Rectal smooth muscle tissue (tissue), 1 donor: ENCODE measurements around the gene MYOD1.

Source experiments
- H3K27ac ChIP-seq: one replicate; pipeline ENCODE4 v1.7.0; 2013; ENCODE audit warnings: low read depth, low read length, inconsistent platforms
- H3K27me3 ChIP-seq: one replicate; pipeline ENCODE4 v1.7.0; 2013; ENCODE audit warnings: low read length; ENCODE audit not compliant: control insufficient read depth, insufficient read depth
- H3K36me3 ChIP-seq: one replicate; pipeline ENCODE4 v1.7.0; 2013; ENCODE audit warnings: low read length; ENCODE audit not compliant: control insufficient read depth, insufficient read depth
- H3K4me1 ChIP-seq: one replicate; pipeline ENCODE4 v1.7.0; 2013; ENCODE audit warnings: low read length; ENCODE audit not compliant: control insufficient read depth, insufficient read depth
- H3K4me3 ChIP-seq: one replicate; pipeline ENCODE4 v1.7.0; 2013; ENCODE audit warnings: low read length
- H3K9ac ChIP-seq: one replicate; pipeline ENCODE4 v1.7.0; 2013; ENCODE audit warnings: low read length

MYOD1 gene

GRCh38 chr11:17719028-17719937, at the start of gene MYOD1:
Gene MYOD1, plus strand, starts transcription at chr11:17719571. Its CDS starts 212 bp downstream, at chr11:17719783.
- peaks cover 27% of the 10 kb centered on the region for H3K27me3 ChIP-seq
- H3K4me3 ChIP-seq = no peak within 1 kb of the TSS
- no peaks in the 10 kb centered on the region for H3K36me3 ChIP-seq
- no peak within 1 kb of the TSS for H3K9ac ChIP-seq
- no peak within 1 kb of the TSS for H3K27ac ChIP-seq
- peaks cover 10% of the 10 kb centered on the region for H3K4me1 ChIP-seq

DNA sequence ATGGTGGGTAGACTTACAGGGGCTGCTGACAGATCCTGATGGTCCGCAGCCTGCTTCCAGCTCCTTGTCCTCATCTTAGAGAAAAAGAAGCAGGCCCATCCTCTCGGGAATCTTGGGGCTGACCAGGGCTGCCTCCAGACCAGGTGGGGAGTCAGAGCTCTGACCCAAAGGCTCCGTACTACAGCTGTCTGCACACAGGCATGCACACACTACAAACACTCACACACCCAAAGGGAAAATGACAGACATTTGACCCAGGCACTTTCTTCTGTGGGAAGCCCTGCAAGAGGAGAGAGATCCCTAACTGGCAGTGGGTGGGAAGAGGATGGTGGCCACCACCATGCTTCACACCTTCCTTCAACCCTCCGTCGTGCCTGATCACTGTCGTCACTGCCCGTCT, 46.9 kb upstream of the MYOD1 start:
- H3K36me3 ChIP-seq = no peaks in the 10 kb centered on the region
- H3K27me3 ChIP-seq = no peaks in the 10 kb centered on the region
- no peaks in the 10 kb centered on the region for H3K4me1 ChIP-seq
- H3K9ac ChIP-seq = no peak overlapping the region
- H3K4me3 ChIP-seq = no peak overlapping the region
- no peak overlapping the region for H3K27ac ChIP-seq

DNA sequence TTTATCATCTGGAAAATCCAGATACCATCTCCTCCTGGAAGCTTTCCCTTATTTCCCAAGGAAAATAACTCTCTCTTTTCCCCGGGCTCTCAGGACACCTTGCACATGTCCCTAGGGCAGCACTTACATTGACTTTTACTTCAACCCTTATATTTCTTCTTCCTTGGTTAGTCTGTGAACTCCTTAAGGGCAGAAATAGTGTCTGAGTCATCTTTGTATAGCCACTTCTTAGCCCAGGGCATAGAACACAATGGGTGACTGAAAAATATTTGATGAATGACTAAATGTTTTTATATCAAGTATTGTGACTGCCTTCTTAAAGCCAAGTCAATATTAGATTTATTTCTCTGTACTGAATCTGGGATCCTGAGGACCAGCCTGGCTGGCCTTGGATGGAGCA, 45.4 kb upstream of the MYOD1 start:
- Histone ChIP-seq H3K9ac (no peak overlapping the region), H3K4me3 (no peak overlapping the region), H3K4me1 (no peaks in the 10 kb centered on the region), H3K27me3 (no peaks in the 10 kb centered on the region), H3K27ac (no peak overlapping the region), H3K36me3 (no peaks in the 10 kb centered on the region)

GRCh38 chr11:17682848-17683247, 36.5 kb upstream of the MYOD1 start:
- Histone ChIP-seq H3K27ac (no peak overlapping the region), H3K4me1 (no peaks in the 10 kb centered on the region), H3K27me3 (no peaks in the 10 kb centered on the region), H3K9ac (no peak overlapping the region), H3K4me3 (no peak overlapping the region), H3K36me3 (no peaks in the 10 kb centered on the region)

DNA sequence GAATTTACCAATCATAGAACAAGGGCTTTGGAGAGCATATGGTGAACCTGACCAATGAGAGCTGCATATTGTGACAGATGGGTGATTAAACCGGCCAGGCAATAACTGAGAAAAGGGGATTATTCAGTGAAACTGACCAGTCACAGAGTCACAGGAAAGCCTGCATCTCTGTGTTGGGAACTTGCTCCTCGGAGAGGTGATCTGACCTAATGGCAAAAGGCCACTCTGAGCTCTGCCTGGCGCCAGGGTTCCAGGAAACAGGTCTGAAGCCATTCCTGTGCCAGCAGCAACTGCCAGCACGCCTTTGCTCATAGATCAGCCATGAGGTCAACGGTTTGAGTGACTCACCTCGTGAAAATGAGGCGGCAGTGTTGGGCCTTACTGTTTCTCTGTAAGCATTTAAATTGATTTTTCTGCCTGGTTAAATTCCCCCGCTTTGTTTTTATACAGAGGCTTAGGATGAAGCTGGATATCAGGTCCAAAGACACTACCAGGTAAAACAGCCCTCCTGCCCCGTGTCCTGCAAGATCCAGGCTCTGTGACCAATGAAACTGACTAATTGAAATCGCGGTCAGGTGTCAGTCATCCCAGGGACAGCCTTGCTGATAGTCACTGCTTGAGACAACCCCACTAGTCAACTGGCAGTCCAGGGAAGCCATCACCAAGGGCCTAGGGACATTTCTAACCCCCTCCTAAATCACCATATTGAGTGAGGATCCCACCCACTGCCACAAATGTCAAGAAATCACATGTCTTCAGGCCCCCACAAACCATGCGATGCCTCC, 35.8 kb upstream of the MYOD1 start:
- Histone ChIP-seq H3K9ac (no peak overlapping the region), H3K36me3 (no peaks in the 10 kb centered on the region), H3K27me3 (no peaks in the 10 kb centered on the region), H3K4me1 (no peaks in the 10 kb centered on the region), H3K27ac (no peak overlapping the region), H3K4me3 (no peak overlapping the region)

GRCh38 chr11:17684550-17684949, 34.8 kb upstream of the MYOD1 start:
- H3K27ac ChIP-seq = no peak overlapping the region
- H3K4me3 ChIP-seq = no peak overlapping the region
- no peaks in the 10 kb centered on the region for H3K27me3 ChIP-seq
- no peaks in the 10 kb centered on the region for H3K36me3 ChIP-seq
- H3K4me1 ChIP-seq = no peaks in the 10 kb centered on the region
- no peak overlapping the region for H3K9ac ChIP-seq

- Histone ChIP-seq H3K4me3 (no peak overlapping the region), H3K27me3 (no peaks in the 10 kb centered on the region), H3K9ac (no peak overlapping the region), H3K27ac (no peak overlapping the region), H3K36me3 (no peaks in the 10 kb centered on the region), H3K4me1 (no peaks in the 10 kb centered on the region)
Measured at GRCh38 chr11:17686231-17686980, 33.0 kb upstream of the MYOD1 start.

DNA sequence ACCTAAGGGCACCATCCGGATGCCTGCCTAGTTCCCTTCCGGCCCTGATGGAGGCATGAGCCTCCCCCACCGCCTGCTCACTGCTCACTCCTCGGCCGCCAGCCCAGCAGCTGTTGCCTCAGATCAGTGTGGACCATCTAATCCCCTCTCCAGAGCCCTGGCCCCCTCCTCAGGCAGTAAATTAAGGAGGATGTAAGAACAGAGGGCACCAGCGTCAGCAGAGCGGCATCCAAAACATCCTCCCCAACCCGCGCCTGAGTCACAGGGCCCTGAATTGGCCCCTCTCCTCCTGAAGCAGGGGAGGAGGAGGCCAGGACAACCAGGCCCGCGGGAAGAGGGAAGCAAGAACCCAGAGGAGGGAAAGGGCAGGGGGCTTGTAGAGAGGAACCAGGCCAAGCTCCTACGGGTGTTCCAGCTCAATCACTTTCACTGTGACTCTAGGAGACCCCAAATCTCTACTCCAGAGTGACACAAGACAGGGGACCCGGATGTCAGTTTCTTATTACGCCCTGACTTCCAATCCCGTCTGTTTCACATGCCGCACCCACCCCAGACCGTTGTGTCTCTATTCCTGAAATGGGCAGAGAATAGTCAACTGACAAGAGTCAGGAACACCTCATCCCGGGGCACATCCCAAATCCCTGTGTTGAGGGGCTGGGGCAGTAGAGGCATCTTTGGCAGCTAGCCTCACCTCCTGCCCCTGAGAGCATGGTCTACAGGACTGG, 31.3 kb upstream of the MYOD1 start:
- Histone ChIP-seq H3K27me3 (peaks cover 2% of the 10 kb centered on the region), H3K36me3 (no peaks in the 10 kb centered on the region), H3K4me1 (no peaks in the 10 kb centered on the region), H3K27ac (no peak overlapping the region), H3K4me3 (no peak overlapping the region), H3K9ac (no peak overlapping the region)

GRCh38 chr11:17691550-17691949, 27.8 kb upstream of the MYOD1 start:
- no peak overlapping the region for H3K27ac ChIP-seq
- H3K4me1 ChIP-seq = no peaks in the 10 kb centered on the region
- H3K4me3 ChIP-seq = no peak overlapping the region
- H3K27me3 ChIP-seq = peaks cover 8% of the 10 kb centered on the region
- H3K9ac ChIP-seq = no peak overlapping the region
- H3K36me3 ChIP-seq = no peaks in the 10 kb centered on the region

- H3K9ac ChIP-seq = no peak overlapping the region
- H3K36me3 ChIP-seq = no peaks in the 10 kb centered on the region
- no peak overlapping the region for H3K4me3 ChIP-seq
- H3K4me1 ChIP-seq = no peaks in the 10 kb centered on the region
- no peak overlapping the region for H3K27ac ChIP-seq
- peaks cover 8% of the 10 kb centered on the region for H3K27me3 ChIP-seq
Measured at GRCh38 chr11:17691976-17692375, 27.4 kb upstream of the MYOD1 start.

GRCh38 chr11:17692931-17693330, 26.4 kb upstream of the MYOD1 start:
- H3K9ac ChIP-seq = no peak overlapping the region
- H3K27ac ChIP-seq = no peak overlapping the region
- H3K4me1 ChIP-seq = no peaks in the 10 kb centered on the region
- H3K36me3 ChIP-seq = no peaks in the 10 kb centered on the region
- no peak overlapping the region for H3K4me3 ChIP-seq
- H3K27me3 ChIP-seq = peaks cover 8% of the 10 kb centered on the region

DNA sequence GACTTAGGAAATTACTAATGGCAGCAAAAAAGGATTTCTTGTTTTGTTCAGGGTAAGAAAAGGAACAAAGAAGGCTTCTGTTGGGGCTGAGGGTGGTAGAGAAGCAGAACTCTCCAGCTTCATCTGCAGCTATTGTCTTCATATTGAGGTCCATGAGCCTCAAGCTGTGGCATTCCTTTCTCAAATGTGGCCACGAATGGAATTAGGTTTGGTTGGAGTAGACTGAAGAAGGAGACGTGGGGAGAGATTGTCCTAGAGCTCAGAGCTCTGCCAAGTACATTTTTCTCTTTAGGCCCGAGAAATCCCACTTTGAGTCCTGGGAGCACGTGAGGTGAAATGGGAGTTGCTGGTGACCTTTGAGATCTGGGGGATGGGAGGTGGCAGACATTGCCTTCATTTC, 25.8 kb upstream of the MYOD1 start:
- Histone ChIP-seq H3K36me3 (no peaks in the 10 kb centered on the region), H3K4me3 (no peak overlapping the region), H3K4me1 (no peaks in the 10 kb centered on the region), H3K9ac (no peak overlapping the region), H3K27me3 (peaks cover 8% of the 10 kb centered on the region), H3K27ac (no peak overlapping the region)
